ENCODE measurements around the gene LRP4. TPM values are rescaled to one million over a fixed set of nuclear protein-coding genes. Genes with fewer than 3 reads are reported as not detected.

Gene LRP4
- total and polyA plus RNA-seq, 2 of the 13 experiments (the other 11 are each of a cell fraction or from before 2014, with no cell fraction given) = 4.7 to 13.3 TPM

- 60% methylated on average over 1 of the region's 10 CpGs for WGBS (ENCODE audit: low lambda C conversion rate)
- TF ChIP-seq RFXANK (CRISPR knock-in tag; IDR thresholded peaks at IDR 0.05) (no peak), ZNF605 (CRISPR knock-in tag; IDR thresholded peaks at IDR 0.05) (no peak), FOXA3 (CRISPR knock-in tag; IDR thresholded peaks at IDR 0.05) (no peak), ZNF205 (CRISPR knock-in tag; IDR thresholded peaks at IDR 0.05) (no peak), SMARCE1 (IDR thresholded peaks at IDR 0.05; ENCODE audit: borderline replicate concordance) (no peak), ZNF616 (CRISPR knock-in tag; IDR thresholded peaks at IDR 0.05; ENCODE audit: low read depth) (no peak), SMAD9 (CRISPR knock-in tag; IDR thresholded peaks at IDR 0.05) (no peak), FLYWCH1 (CRISPR knock-in tag; IDR thresholded peaks at IDR 0.05) (no peak), PATZ1 (CRISPR knock-in tag; IDR thresholded peaks at IDR 0.05) (no peak), ZNF430 (CRISPR knock-in tag; IDR thresholded peaks at IDR 0.05) (no peak), ZNF567 (CRISPR knock-in tag; IDR thresholded peaks at IDR 0.05; ENCODE audit: borderline replicate concordance) (no peak), ZBED4 (CRISPR knock-in tag; IDR thresholded peaks at IDR 0.05; ENCODE audit: borderline replicate concordance) (no peak), ZSCAN31 (CRISPR knock-in tag; IDR thresholded peaks at IDR 0.05; ENCODE audit: low read depth) (no peak), KLF15 (CRISPR knock-in tag; IDR thresholded peaks at IDR 0.05; ENCODE audit: borderline replicate concordance) (no peak), ELF4 (CRISPR knock-in tag; IDR thresholded peaks at IDR 0.05; ENCODE audit: borderline replicate concordance) (no peak)
Observed at GRCh38 chr11:46903846-46904245, 14.5 kb downstream of the LRP4 start.

More at GRCh38 chr11:46903846-46904245, 14.5 kb downstream of the LRP4 start:
- H3K4me2 ChIP-seq (ENCODE audit: low read depth, low read length) = no peak overlapping the region
- H3K9ac ChIP-seq (ENCODE audit: insufficient read depth, low read depth, low read length) = no peak overlapping the region
- H2AFZ ChIP-seq (ENCODE audit: low read length) = no peak overlapping the region
- no TSS peak for BruUV-seq (replicated peaks)
- ATAC-seq (no peak), FAIRE-seq (no peak), DNase-seq (ENCODE audit: low spot score) (no peak)
- intact Hi-C loops (cut with micrococcal nuclease; ENCODE audit: unreplicated experiment) (no loop called here), in situ Hi-C loops (cut with HindIII; ENCODE audit: extremely low pct_ligation_motif_present, low pct_unique_long_range_greater_than_20kb) (no loop called here)
- 0 out of 2 replicates have a peak, but pooled peaks cover 7% of the 10 kb centered on the region for H3K4me1 ChIP-seq (ENCODE audit: insufficient read depth, low read length)
- POLR2A ChIA-PET = no interaction called here
- H3K36me3 ChIP-seq (replicated peaks in 1 of 2; ENCODE audit: control insufficient read depth in 1 of 2, insufficient read depth in 2 of 2, low read length in 2 of 2) = peaks cover 4 to 25% of the 10 kb centered on the region in 2 experiments; a peak in 4 of 5 replicates
- H3K4me3 ChIP-seq (replicated peaks in 1 of 3; ENCODE audit: insufficient read depth in 1 of 3, low read depth in 2 of 3, low read length in 3 of 3) = no peak overlapping the region
- H3K79me2 ChIP-seq (ENCODE audit: insufficient read depth, low read length) = no peaks in the 10 kb centered on the region
- no peaks in the 10 kb centered on the region for H3K27me3 ChIP-seq (ENCODE audit: control insufficient read depth in 1 of 2, insufficient read depth in 2 of 2, low read length in 2 of 2)
- CTCF ChIA-PET (ENCODE audit: low intra/inter-chr PET ratio, low total read pairs) = no interaction called here
- H4K20me1 ChIP-seq (ENCODE audit: insufficient read depth, low read length) = no peaks in the 10 kb centered on the region
- no peak overlapping the region for H3K27ac ChIP-seq (ENCODE audit: extremely low read length, insufficient read depth, low read length)
- no peaks in the 10 kb centered on the region for H3K9me3 ChIP-seq (ENCODE audit: low read length)

Measured in HepG2 (cell line).